NB4 (cell line): ENCODE results near the gene CALD1.

Experiments
- CTCF ChIP-seq: IDR thresholded peaks from one replicate; pipeline ENCODE4 v1.5.1; 2012; ENCODE audit warnings: low read depth, low read length
- MAX ChIP-seq: IDR thresholded peaks from 2 replicates; pipeline ENCODE4 v1.6.1; 2011; ENCODE audit warnings: low read depth, low read length
- MYC ChIP-seq: IDR thresholded peaks from 2 replicates; pipeline ENCODE4 v1.6.1; 2011; ENCODE audit warnings: low read depth, low read length
- POLR2A ChIP-seq: IDR thresholded peaks from 2 replicates; pipeline ENCODE4 v1.6.1; 2011; ENCODE audit warnings: mild to moderate bottlenecking; ENCODE audit not compliant: insufficient read length; ENCODE audit errors: extremely low read depth

DNA sequence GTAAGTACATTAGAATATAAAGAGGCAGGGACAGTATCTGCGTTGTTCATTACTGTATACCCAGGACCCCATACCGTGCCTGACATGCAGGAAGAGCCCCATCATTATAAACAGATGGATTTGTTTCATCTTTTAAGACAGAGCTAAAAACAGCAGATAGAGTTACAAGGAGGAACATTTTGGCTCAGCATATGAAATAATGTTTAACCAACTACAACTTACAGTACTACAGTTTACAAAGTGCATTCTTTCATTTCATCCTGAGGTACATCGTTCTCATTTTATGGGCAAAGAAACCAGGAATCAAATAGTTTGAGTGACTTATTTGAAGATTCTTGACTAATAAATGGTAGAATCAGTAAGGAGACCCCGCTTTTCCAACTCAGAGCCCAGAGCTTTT lies 168.8 kb downstream of the CALD1 start:
- TF ChIP-seq CTCF = no peak
- TF ChIP-seq MAX = no peak
- no peak for TF ChIP-seq MYC
- no peak for TF ChIP-seq POLR2A
